Islet precursor cell (in vitro differentiated cells): Measurements from ENCODE around the gene MRPL2.
"Not testable (repeated sequence)": the region's sequence is repeated elsewhere in the genome, so short reads cannot be mapped to it uniquely, and the experiment has no call there.

ENCODE experiments used
- DNase-seq: peaks from one replicate; pipeline ENCODE4 v3.0.0-alpha.2; 2018

Gene MRPL2

GRCh38 chr6:43052225-43052841, 6.9 kb downstream of the MRPL2 start:
- DNase-seq: no peak

- no peak for DNase-seq
Measured at GRCh38 chr6:43050981-43051380, 8.3 kb downstream of the MRPL2 start.

- DNase-seq: no peak
Measured at GRCh38 chr6:43047998-43048397, 11.2 kb downstream of the MRPL2 start.

GRCh38 chr6:43045371-43045930, 13.8 kb downstream of the MRPL2 start:
- DNase-seq: no peak

GRCh38 chr6:43043310-43043709, 15.9 kb downstream of the MRPL2 start:
- no peak for DNase-seq

GRCh38 chr6:43041475-43041874, 17.8 kb downstream of the MRPL2 start:
- not testable (repeated sequence) for DNase-seq

- DNase-seq: no peak
Measured at GRCh38 chr6:43040542-43041257, 18.5 kb downstream of the MRPL2 start.

- no peak for DNase-seq
Measured at GRCh38 chr6:43038727-43039126, 20.5 kb downstream of the MRPL2 start.

- no peak for DNase-seq
Measured at GRCh38 chr6:43037706-43038105, 21.5 kb downstream of the MRPL2 start.

- DNase-seq: no peak
Measured at GRCh38 chr6:43037197-43037596, 22.0 kb downstream of the MRPL2 start.

GRCh38 chr6:43036712-43037111, 22.5 kb downstream of the MRPL2 start:
- no peak for DNase-seq

GRCh38 chr6:43035495-43036194, 23.6 kb downstream of the MRPL2 start:
- DNase-seq: no peak

GRCh38 chr6:43034190-43034525, 25.1 kb downstream of the MRPL2 start:
- no peak for DNase-seq

- no peak for DNase-seq
Measured at GRCh38 chr6:43033496-43034189, 25.6 kb downstream of the MRPL2 start.

GRCh38 chr6:43032326-43032725, 26.9 kb downstream of the MRPL2 start:
- DNase-seq: no peak

GRCh38 chr6:43029120-43029519, 30.1 kb downstream of the MRPL2 start:
- DNase-seq: no peak

- DNase-seq: no peak
Measured at GRCh38 chr6:43026365-43026764, 32.9 kb downstream of the MRPL2 start.

- no peak for DNase-seq
Measured at GRCh38 chr6:43024436-43024835, 34.8 kb downstream of the MRPL2 start.

GRCh38 chr6:43021270-43022047, 37.8 kb downstream of the MRPL2 start, which contains the start of gene RRP36:
TSS of gene RRP36 (plus strand) at chr6:43021623. CDS start at chr6:43021655, 32 bp downstream.
- DNase-seq: peak; percentile 87

GRCh38 chr6:43020847-43021246, 38.4 kb downstream of the MRPL2 start:
- peak; percentile 69 for DNase-seq

- no peak for DNase-seq
Measured at GRCh38 chr6:43020052-43020705, 39.1 kb downstream of the MRPL2 start.

- no peak for DNase-seq
Measured at GRCh38 chr6:43019152-43019551, 40.1 kb downstream of the MRPL2 start.
